ENCODE data around the gene TTC24.

The TTC24 gene

GRCh38 chr1:156579472-156579871, at the start of gene TTC24:
Gene TTC24, plus strand, starts transcription at chr1:156579723. Its CDS starts 1,642 bp downstream, at chr1:156581365.
- Mint-ChIP-seq H3K4me1 (peaks cover 27% of the 10 kb centered on the region), H3K4me3 (no peak within 1 kb of the TSS), H3K36me3 (no peaks in the 10 kb centered on the region), H3K27ac (no peak within 1 kb of the TSS), H3K27me3 (peaks cover 3% of the 10 kb centered on the region), H3K9me3 (no peaks in the 10 kb centered on the region)
- ATAC-seq (ENCODE audit: low read depth) (no peak), DNase-seq (ENCODE audit: low spot score in 2 of 2) (no peak)

- H3K4me1 Mint-ChIP-seq: peaks cover 11% of the 10 kb centered on the region
- H3K4me3 Mint-ChIP-seq: no peak overlapping the region
- H3K36me3 Mint-ChIP-seq: no peaks in the 10 kb centered on the region
- H3K9me3 Mint-ChIP-seq: no peaks in the 10 kb centered on the region
- H3K27ac Mint-ChIP-seq: no peak overlapping the region
- DNase-seq (ENCODE audit: low spot score in 2 of 2): no peak
- ATAC-seq (ENCODE audit: low read depth): no peak
- no peaks in the 10 kb centered on the region for H3K27me3 Mint-ChIP-seq
Observed at GRCh38 chr1:156530006-156530405, 49.5 kb upstream of the TTC24 start.

DNA sequence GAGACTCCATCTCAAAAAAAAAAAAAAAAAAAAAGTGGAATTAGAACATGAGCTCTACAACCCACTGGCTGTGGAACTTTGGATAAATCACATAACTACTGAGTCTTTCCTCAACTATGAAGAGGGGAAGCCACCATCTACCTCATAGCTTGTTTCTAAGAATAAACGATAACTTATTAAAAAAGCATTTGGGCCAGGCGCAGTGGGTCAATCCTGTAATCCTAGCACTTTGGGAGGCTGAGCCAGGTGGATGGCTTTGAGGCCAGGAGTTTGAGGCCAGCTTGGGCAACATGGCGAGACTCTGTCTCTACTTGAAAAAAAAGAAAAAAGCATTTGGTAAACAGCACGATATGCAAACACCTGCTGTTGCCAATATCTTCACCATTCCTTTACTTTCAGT, 47.1 kb upstream of the TTC24 start:
- H3K27ac Mint-ChIP-seq: no peak overlapping the region
- DNase-seq (ENCODE audit: low spot score in 2 of 2) (no peak), ATAC-seq (ENCODE audit: low read depth) (no peak)
- no peaks in the 10 kb centered on the region for H3K36me3 Mint-ChIP-seq
- no peaks in the 10 kb centered on the region for H3K9me3 Mint-ChIP-seq
- peaks cover 3% of the 10 kb centered on the region for H3K4me1 Mint-ChIP-seq
- H3K4me3 Mint-ChIP-seq: no peak overlapping the region
- no peaks in the 10 kb centered on the region for H3K27me3 Mint-ChIP-seq

GRCh38 chr1:156533568-156534220, 45.8 kb upstream of the TTC24 start:
- Mint-ChIP-seq H3K4me3 (no peak overlapping the region), H3K27me3 (no peaks in the 10 kb centered on the region), H3K27ac (no peak overlapping the region), H3K4me1 (no peaks in the 10 kb centered on the region), H3K36me3 (no peaks in the 10 kb centered on the region), H3K9me3 (no peaks in the 10 kb centered on the region)
- DNase-seq (ENCODE audit: low spot score in 2 of 2) (no peak), ATAC-seq (ENCODE audit: low read depth) (no peak)

GRCh38 chr1:156534424-156535060, 45.0 kb upstream of the TTC24 start:
- no peaks in the 10 kb centered on the region for H3K27me3 Mint-ChIP-seq
- DNase-seq (ENCODE audit: low spot score in 2 of 2) (no peak), ATAC-seq (ENCODE audit: low read depth) (no peak)
- H3K4me3 Mint-ChIP-seq: no peak overlapping the region
- H3K4me1 Mint-ChIP-seq: no peaks in the 10 kb centered on the region
- H3K27ac Mint-ChIP-seq: no peak overlapping the region
- no peaks in the 10 kb centered on the region for H3K36me3 Mint-ChIP-seq
- no peaks in the 10 kb centered on the region for H3K9me3 Mint-ChIP-seq

- H3K27ac Mint-ChIP-seq: no peak overlapping the region
- no peak overlapping the region for H3K4me3 Mint-ChIP-seq
- no peaks in the 10 kb centered on the region for H3K27me3 Mint-ChIP-seq
- ATAC-seq (ENCODE audit: low read depth) (no peak), DNase-seq (ENCODE audit: low spot score in 2 of 2) (no peak)
- no peaks in the 10 kb centered on the region for H3K9me3 Mint-ChIP-seq
- H3K36me3 Mint-ChIP-seq: no peaks in the 10 kb centered on the region
- H3K4me1 Mint-ChIP-seq: no peaks in the 10 kb centered on the region
Observed at GRCh38 chr1:156537027-156537426, 42.5 kb upstream of the TTC24 start.

DNA sequence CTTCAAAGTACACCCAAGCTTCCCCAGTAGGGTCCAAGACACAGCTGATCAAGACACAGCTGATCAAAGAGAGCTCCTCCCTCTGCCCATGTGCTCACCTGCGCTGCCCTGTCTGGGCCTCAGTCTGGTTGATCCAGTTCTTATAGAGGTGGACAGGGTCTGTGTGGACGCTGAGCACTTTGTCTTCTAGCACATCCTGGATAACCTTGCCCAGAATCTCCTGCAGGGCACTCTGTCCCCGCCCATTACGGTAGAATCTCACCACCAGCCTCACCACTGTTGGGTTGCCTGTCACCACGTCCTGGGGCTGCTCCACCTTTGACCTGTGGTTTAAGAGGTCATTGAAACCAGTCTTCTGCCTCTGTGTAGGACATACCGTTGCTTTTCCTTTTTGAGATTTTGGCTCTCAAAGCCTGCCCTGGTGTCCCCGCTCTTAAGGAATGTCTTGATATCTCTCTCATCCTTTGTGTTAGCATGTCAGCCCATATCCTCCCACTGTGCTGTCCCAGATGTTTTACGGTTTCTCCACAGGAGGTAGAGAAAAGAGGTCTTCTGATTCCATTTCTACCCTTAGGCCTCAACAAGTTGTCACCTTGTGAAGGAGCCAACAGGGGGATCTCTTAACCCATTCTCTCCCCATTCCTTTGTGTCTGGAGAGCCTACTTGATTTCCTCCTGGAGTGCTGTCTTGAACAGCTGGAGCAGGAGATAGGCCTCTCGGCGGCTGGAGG, 40.6 kb upstream of the TTC24 start:
- Mint-ChIP-seq H3K27me3 (no peaks in the 10 kb centered on the region), H3K4me1 (peaks cover 3% of the 10 kb centered on the region), H3K4me3 (no peak overlapping the region), H3K27ac (no peak overlapping the region), H3K9me3 (no peaks in the 10 kb centered on the region), H3K36me3 (no peaks in the 10 kb centered on the region)
- DNase-seq (ENCODE audit: low spot score in 2 of 2): no peak
- ATAC-seq (ENCODE audit: low read depth): no peak

- Mint-ChIP-seq H3K36me3 (no peaks in the 10 kb centered on the region), H3K4me3 (no peak overlapping the region), H3K4me1 (peaks cover 3% of the 10 kb centered on the region), H3K9me3 (no peaks in the 10 kb centered on the region), H3K27me3 (no peaks in the 10 kb centered on the region), H3K27ac (no peak overlapping the region)
- no peak for DNase-seq (ENCODE audit: low spot score in 2 of 2)
- ATAC-seq (ENCODE audit: low read depth): no peak
Observed at GRCh38 chr1:156539818-156540355, 39.6 kb upstream of the TTC24 start.

DNA sequence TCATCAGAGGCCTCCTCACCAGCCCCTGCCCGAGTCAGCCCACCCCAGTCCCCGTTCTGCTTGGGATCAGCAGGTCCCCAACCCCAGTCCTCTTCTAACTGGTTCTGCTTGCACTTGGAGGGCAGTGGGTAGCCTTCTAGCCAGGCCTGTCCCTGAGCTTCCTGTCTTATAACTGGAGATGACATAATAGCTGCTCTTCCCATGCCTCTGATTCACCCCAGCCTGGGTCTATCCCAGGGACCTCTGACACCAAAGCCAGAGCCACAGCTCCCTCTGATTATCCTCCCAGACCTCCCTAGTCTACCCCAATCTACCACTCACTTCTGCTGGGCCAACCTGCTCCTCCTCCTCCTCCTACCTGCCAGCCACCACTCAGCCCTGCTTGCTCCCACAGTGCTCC, 38.6 kb upstream of the TTC24 start:
- Mint-ChIP-seq H3K36me3 (no peaks in the 10 kb centered on the region), H3K9me3 (no peaks in the 10 kb centered on the region), H3K4me1 (peaks cover 3% of the 10 kb centered on the region), H3K27ac (no peak overlapping the region), H3K27me3 (no peaks in the 10 kb centered on the region), H3K4me3 (no peak overlapping the region)
- DNase-seq (ENCODE audit: low spot score in 2 of 2) (no peak), ATAC-seq (ENCODE audit: low read depth) (no peak)

- Mint-ChIP-seq H3K27ac (no peak overlapping the region), H3K9me3 (no peaks in the 10 kb centered on the region), H3K27me3 (no peaks in the 10 kb centered on the region), H3K4me3 (no peak overlapping the region), H3K4me1 (peaks cover 7% of the 10 kb centered on the region), H3K36me3 (no peaks in the 10 kb centered on the region)
- ATAC-seq (ENCODE audit: low read depth) (no peak), DNase-seq (ENCODE audit: low spot score in 2 of 2) (no peak)
Observed at GRCh38 chr1:156543066-156543465, 36.5 kb upstream of the TTC24 start.

GRCh38 chr1:156544592-156545102, 34.9 kb upstream of the TTC24 start:
- Mint-ChIP-seq H3K4me3 (no peak overlapping the region), H3K36me3 (no peaks in the 10 kb centered on the region), H3K9me3 (no peaks in the 10 kb centered on the region), H3K4me1 (peaks cover 7% of the 10 kb centered on the region), H3K27ac (no peak overlapping the region), H3K27me3 (no peaks in the 10 kb centered on the region)
- DNase-seq (ENCODE audit: low spot score in 2 of 2): no peak
- ATAC-seq (ENCODE audit: low read depth): no peak

DNA sequence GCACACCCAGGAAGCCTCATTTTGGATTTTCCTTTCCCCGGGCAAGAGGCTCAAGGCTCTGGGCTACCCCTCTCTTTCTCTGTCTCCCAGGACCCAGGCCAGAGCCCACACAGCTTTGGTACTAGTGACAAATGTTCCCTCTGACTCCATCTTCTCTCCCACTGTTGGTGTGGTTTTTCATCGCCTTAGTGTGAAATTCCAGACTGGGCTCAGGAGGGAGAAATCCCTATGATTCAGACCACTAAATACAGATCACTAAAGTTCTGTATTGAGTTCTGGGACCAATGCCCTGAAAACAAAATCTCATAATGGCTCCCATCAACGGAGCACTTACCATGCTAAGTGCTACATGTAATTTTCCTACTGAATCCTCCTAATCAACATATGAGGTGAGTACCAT, 33.3 kb upstream of the TTC24 start:
- no peak for ATAC-seq (ENCODE audit: low read depth)
- Mint-ChIP-seq H3K36me3 (no peaks in the 10 kb centered on the region), H3K4me3 (no peak overlapping the region), H3K4me1 (peaks cover 10% of the 10 kb centered on the region), H3K9me3 (no peaks in the 10 kb centered on the region), H3K27me3 (no peaks in the 10 kb centered on the region), H3K27ac (no peak overlapping the region)
- DNase-seq (ENCODE audit: low spot score in 2 of 2): no peak

DNA sequence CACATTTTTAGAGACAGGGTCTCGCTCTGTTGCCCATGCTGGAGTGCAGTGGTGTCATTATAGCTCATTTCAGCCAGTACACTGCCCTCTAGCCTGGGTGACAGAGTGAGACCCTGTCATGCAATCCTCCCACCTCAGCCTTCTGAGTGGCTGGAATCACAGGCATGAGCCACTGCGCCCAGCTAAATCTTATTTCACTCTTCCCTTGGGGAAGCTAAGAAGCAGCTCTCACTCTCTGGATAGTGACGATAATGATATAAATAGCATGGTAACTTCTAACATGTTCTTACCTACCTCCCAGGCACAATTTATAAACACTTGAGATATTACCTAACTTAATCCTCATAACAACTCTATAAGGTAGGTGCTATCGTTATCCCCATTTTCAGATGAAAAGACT, 32.1 kb upstream of the TTC24 start:
- DNase-seq (ENCODE audit: low spot score in 2 of 2) (no peak), ATAC-seq (ENCODE audit: low read depth) (no peak)
- no peaks in the 10 kb centered on the region for H3K9me3 Mint-ChIP-seq
- H3K4me1 Mint-ChIP-seq: peaks cover 18% of the 10 kb centered on the region
- no peak overlapping the region for H3K27ac Mint-ChIP-seq
- no peaks in the 10 kb centered on the region for H3K36me3 Mint-ChIP-seq
- H3K27me3 Mint-ChIP-seq: no peaks in the 10 kb centered on the region
- H3K4me3 Mint-ChIP-seq: no peak overlapping the region

- no peaks in the 10 kb centered on the region for H3K27me3 Mint-ChIP-seq
- no peaks in the 10 kb centered on the region for H3K9me3 Mint-ChIP-seq
- H3K4me3 Mint-ChIP-seq: no peak overlapping the region
- ATAC-seq (ENCODE audit: low read depth): no peak
- DNase-seq (ENCODE audit: low spot score in 2 of 2): no peak
- no peak overlapping the region for H3K27ac Mint-ChIP-seq
- no peaks in the 10 kb centered on the region for H3K36me3 Mint-ChIP-seq
- peaks cover 18% of the 10 kb centered on the region for H3K4me1 Mint-ChIP-seq
Observed at GRCh38 chr1:156547982-156548381, 31.5 kb upstream of the TTC24 start.
